HG02852 (cell line): ENCODE data around the gene C2CD3.
"Not testable (repeated sequence)": the region's sequence is repeated elsewhere in the genome, so short reads cannot be mapped to it uniquely, and the experiment has no call there.

Source experiments
- ATAC-seq: cut with Tn5 transposase; IDR thresholded peaks from one replicate; pipeline ENCODE4 v1.9.1; 2021; ENCODE audit warnings: mild to moderate bottlenecking, moderate library complexity; ENCODE audit not compliant: unreplicated experiment

The C2CD3 gene

DNA sequence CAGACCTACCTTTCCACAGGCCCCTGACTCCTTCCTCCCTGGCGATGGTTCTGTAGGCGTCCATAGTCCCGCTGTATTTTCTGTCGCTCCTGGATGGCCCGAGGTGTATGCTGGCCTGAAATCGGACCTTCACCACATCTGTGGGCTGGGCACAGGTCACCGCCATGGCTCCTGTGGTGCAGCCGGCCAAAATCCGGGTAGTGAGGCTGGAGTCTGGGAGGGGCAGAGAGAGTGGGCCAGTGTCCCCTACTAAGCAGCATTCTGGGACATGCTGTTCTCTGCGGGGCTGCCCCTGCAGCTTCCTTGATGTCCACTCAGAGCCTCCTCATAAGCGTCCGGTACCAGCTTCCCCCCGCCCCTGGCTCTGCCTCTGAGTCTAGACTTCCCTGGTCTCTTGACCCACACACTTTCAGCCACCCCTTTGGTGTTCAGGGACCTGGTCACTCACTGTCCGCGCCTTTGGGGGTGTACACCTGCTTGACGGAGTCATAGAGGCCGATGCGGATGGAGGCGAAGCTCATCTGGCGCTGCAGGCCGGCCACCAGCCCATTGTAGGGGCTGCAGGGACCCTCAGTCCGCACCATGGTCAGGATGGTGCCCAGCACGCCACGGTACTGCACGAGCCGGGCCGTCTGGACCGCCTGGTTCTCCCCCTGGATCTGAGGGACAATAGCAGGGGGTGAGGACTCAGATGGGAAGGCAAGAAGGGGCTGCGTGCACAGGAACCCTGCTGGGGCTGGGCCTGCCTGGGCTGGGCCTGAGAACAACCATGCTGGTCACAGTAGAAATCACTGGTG, 164.9 kb downstream of the C2CD3 start:
- no peak for ATAC-seq

DNA sequence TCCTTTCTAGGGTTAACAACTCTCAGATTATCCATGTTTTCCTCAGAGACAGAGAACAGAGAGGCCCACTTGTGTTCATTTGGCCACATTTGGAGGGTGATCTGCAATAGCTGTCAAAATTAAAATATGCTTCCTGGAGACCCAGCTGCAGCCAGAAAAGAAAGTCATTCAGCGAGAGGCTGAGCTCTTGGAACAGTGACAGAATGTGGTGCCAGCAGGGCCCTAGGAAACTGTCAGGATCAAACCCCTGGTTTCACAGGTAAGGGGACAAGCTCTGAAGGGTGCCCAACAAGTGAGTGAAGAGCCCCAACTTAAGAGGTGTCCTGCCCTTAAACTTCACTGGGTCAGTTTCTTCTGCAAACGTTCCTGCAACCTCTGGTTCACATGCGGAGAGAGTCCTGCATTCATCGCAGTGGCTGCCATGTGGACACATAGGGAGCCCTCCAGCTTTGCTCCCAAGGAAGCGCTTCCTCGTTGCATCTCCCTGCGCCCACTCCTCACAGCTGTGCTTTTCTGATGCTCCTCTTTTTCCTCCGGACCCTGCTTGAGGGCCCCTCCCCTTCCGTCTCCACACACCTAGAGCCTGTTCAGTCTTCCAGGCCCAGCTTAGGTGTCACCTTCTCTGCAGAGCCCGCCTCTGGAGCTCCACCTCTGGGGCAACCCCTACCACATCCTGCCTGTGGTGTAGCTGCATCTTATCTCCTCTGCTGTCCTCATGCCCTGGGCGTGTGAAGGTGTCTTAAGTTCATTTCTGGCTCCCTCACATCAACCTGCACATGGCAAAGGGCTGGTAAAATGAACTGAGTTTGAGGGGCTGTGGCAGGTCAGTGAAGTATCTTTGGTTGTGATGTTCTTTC, 165.8 kb downstream of the C2CD3 start:
- no peak for ATAC-seq

DNA sequence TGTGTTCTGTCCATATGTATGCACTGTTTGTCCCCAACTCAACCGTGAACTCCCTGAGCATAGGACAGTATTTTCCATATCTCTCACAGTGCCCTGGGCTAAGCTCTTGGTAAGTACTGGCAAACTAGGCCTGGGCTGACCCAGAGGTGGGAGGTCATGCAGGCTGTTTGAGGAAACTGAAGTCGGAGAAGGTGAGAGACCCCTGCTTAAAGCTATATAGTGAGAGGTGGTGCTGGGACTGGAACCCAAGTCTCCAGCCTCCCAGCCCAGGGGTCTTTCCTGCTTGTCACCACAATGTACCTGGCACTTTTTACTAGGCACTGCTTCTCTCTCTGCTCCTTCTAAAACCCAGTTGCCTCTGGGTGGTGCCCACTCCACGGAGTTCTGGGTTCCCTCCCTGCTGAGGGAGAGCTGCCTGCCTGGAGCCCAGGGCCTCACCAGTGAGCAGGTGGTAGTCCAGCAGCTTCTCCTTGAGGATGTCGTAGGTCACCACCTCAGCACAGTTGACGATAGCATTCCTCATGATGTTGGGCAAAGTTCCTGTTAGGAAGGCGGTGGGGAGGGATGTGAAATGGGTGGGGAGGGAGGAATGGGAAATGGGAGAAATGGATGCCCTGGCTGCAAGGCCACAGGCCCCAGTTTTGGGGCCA, 166.6 kb downstream of the C2CD3 start:
- ATAC-seq = no peak

DNA sequence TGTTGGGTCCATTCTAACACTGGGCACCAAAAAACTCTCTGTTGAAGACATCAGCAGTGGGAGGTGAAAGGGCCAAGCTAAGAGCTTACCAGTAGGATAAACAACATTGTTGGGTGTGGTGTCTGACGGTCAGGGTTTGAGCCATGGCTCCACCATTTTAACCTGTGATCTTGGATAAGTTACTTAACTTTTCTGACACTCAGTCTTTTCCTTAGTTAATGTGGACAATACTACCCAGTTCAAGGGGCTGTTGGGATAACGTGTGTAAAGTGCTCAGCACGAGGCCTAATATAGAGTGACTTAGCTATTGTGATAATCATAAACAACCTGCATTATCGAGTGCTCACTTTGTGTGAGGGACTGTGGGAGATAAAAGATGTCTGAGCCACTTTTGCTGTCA, 168.0 kb downstream of the C2CD3 start:
- no peak for ATAC-seq

DNA sequence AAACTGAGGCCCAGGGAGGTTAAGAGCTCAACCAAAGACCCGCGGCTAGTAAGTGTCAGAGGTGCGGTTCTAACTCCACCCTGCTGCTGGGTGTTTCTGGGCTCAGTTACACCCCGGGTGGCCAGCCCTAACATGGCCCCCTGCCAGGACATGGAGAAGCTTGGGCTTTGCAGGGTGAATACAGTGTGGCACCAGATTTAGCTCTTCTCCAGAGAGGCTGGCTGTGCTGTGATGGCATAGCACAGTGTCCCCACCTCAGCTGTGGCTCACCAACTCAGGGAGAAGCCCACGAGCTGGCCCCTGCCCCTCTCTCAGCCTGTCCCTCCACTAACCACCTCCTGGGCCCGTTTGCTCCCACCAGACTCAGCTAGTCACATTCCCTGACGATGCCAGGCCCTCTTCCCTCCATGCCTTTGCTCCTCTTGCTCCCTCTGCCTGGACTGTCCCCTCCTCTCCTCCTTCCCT, 168.9 kb downstream of the C2CD3 start:
- no peak for ATAC-seq

DNA sequence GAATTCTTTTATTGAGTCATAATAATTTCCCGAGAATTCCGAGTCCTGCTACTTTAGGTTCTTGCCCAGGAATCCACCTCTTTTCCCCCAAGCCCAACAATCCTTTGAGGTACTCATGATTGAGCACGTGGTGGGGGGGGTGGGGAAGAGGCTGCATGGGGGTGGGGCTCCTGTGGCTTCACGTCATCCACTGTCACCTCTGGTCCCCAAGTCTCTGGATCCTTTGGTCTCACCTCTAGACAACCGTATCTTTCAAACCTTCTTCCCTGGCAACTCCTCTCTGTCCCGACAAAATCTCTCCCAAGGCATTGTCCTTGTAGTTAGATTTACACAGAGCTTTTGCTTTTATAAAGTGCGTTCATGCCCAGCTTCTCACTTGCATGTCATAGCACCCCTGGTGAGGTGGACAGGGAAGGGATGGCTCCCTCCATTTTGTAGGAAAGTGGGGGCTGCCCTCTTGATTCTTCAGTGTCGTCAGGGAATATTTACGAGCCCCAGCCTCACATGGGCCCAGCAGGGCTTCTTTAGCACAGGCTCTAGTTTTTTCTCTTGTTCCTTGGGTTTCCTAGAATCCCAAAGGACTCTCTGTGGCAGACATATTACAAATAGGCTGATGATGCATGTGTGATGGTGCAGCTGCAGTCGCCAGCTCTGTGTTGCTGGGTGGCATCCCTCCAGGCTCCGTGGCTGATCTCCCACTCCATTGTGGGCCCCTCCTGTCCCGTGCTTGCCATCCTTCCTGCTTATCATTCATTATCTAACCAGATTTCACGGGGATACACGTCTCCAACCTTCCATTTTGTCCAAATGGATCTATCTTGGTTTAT, 170.3 kb downstream of the C2CD3 start:
- no peak for ATAC-seq

DNA sequence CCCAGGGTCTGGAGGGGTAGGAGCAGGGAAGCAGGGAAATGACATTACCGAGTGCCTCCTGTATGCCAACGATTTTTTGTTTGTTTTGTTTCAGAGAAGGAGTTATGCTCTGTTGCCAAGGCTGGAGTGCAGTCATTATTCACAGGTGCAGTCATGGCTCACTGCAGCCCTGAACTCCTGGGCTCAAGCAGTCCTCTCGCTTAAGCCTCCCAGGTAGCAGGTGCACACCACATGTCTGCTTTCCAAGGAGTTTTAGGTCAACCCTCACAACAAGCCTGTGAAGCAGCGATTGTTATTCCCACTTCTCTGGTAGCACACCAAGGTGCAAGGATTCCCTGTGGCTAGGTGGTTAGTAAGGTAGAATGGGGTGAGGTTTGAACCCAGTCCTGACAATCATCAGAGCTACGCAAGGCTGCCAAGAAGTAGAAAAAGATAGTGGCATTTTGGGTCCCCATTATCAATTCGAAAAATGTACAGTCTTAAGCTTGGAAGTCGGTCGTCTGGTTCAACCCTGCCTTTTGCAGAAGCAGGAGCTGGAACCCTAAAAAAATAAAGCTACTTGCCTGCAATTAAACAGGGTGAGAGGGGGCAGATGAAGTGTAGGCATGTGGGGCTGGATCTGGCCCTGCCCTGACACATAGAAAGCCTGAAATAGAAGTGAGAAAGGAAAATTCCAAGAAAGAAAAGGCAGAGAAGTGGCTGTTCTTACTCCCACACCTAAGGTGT, 171.1 kb downstream of the C2CD3 start:
- no peak for ATAC-seq

DNA sequence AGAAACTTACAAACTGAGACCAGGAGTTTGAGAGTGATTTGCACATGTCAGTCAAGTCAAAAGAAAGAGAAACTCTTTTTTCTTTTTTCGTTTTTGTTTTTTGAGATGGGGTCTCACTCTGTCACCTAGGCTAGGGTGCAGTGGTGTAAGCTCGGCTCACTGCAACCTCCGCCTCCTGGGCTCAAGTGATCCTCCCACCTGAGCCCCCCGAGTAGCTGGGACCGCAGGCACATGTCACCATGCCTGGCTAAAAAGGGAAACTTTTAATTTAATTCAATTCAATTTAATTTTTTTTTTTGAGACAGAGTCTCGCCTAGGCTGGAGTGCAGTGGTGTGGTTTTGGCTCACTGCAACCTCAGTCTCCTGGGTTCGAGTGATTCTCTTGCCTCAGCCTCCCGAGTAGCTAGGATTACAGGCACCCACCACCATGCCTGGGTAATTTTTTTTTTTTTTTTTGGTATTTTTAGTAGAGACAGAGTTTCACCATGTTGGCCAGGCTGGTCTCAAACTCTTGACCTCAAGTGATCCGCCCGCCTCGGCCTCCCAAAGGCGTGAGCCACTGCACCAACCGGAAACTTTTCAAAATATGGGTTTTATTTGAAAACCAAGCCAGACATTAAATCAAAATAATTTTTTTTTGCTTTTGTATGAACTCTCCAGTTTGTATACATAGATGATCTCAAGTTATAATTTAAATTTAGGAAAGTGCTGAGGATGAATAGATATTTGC, 171.8 kb downstream of the C2CD3 start:
- no peak for ATAC-seq

DNA sequence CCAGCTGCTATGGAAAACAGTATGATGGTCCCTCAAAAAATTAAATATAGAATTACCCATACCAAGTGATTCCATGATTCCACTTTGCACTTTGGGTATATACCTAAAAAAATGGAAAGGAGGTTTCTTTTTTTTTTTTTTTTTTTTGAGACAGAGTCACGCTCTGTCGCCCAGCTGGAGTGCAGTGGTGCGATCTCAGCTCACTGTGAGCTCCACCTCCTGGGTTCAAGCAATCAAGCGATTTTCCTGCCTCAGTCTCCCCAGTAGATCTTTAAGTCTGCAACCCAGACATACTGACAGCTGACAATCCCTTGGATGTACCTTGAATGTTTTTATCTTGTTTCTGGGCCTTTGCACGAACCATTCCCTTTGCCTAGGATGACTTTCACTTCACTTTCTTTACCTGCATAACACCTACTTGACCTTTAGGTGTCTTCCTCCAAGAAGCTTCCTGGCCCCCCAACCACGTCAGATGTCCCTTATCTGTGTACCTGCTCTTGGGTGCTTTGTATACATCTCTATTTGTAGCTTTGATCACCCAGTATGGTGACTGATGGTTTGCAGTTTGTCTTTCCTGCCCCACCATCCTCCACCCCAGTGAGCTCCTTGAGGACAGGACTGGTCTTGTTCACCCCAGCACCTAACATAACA, 173.6 kb downstream of the C2CD3 start:
- no peak for ATAC-seq

DNA sequence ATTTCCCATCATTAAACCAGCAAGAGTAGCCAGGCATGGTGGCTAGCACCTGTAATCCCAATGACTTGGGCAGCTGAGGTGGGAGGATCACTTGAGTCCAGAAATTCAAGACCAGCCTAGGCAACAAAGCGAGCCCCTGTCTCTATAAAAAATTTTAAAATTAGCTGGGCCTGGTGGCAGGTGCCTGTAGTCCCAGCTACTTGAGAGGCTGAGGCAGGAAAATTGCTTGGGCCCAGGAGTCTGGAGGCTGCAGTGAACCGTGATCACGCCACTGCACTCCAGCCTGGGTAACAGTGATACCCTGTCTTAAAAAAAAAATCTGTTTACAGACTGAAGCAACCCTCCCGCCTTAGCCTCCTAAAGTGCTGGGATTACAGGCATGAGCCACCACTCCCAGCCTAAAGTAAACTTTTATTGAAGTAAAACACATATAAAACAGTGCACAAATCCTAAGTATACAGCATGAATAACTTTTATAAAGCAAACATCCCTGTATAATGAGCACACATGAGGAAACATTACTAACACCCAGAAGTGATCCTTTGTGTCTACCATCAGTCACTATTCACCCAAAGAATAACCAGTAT, 174.5 kb downstream of the C2CD3 start:
- ATAC-seq = no peak

DNA sequence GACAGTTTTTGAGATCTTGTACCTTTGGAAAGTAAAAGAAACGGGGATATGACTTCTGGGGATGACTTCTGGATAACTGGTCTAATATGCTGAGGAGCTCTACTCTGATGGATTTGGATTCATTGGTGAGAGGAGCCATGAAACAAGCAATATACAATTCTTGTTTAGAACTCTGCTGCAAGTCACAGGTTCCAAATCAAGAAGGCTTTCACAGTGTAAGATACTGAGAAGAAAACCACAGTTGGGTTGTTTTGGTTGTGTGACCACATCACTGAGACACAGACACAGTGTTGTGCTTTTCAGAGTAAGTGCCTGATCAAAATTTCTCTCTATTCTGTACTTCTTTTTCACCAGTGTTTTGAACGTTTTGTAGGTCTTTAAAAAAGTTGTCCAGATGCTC, 175.1 kb downstream of the C2CD3 start:
- peak; percentile 45 for ATAC-seq

DNA sequence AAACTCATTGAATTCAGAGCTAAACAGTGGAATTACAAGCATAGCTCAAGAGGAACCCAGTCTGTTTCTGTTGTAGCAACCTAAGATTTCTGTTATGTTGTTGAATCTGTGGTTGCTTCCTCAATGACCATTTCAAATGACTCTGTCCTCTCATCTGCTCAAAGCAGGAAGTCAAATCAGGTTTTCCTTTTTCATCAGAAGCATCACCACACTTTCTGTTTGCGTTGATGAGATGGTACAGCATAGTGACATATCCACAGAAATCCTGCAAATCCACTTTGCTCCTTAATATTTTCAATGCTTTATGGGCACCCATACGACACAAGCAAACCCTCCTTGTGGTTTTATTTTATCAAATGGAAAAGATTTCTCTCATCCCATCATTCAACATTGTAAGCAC, 175.6 kb downstream of the C2CD3 start:
- no peak for ATAC-seq

DNA sequence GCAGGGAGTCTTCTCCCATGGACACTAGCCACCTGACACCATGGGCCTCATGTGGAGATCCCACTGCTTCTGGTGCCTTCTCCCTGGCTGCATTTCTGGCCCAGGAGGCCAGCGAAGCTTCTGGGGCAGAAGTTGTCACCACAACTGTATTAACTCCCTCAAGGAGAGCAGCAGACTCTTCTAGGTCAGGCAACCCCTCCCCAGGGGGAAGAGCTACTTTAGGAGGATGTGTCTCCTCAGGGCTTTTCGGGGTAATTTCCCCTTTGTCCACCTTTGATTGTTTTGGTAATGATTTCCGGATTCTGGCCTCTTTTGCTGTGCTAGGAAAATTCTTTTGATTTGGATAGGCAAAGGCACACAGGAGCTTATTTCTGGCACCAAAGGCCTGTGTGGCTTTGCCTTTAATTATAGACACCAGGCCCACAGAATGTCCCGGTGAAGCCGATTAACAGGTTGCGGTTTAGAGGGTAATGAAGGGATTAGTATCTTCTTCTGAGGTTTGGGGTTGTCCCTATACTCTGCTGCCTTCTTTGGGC, 179.3 kb downstream of the C2CD3 start:
- peak; percentile 49 for ATAC-seq

DNA sequence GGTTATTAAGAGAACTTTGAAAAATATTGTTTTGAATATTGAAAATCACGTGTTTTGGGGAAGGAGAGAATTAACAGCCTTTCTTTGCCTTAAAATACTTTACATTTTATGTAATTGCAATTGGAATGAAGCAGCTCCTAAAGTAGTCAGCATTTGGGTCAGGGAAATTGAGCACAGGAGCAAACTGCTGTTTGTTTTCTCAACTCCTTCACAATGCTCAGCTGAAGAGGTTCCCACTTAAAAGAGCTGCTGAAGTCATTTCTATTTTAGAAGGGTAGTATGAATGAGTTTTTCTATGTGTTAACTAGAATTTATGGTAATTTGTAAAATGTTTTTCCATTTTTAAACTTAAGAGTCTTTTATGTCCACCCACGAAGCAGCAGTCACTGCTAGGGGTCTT, 180.1 kb downstream of the C2CD3 start:
- no peak for ATAC-seq

DNA sequence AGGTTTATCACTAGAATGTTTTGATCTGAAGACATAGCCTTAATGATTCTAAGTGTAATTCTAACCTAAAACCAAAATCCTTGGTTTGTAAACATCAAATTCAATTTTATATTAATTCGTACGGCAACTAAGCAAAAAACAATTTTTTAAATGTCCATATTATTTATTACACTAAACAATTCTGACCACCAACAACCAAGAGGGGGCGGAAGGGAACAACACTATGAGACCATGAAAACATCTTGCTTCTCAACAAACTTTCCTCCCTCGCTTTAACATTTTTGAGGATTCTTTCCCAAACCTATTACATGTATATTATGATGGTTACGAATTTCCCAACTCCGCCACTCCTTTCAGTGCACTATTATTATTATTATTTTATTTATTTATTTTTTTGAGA, 181.6 kb downstream of the C2CD3 start:
- no peak for ATAC-seq

DNA sequence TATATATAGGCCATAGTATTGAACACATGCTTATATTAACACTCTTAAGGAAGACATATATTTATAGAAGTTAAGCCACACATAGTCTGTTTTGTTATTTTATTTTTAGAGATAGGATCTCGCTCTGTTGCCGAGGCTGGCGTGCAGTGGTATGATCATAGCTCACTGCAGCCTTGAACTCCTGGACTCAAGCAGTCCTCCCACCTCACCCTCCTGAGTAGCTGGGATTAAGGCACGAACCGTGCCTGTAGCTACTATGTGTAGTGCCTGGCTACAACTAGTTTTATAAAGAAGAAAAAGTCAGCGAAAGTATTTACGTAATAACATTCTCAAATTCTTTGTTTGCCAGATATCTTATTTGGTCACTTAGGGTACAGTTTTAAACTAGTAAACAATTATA, 182.6 kb downstream of the C2CD3 start:
- ATAC-seq = no peak

DNA sequence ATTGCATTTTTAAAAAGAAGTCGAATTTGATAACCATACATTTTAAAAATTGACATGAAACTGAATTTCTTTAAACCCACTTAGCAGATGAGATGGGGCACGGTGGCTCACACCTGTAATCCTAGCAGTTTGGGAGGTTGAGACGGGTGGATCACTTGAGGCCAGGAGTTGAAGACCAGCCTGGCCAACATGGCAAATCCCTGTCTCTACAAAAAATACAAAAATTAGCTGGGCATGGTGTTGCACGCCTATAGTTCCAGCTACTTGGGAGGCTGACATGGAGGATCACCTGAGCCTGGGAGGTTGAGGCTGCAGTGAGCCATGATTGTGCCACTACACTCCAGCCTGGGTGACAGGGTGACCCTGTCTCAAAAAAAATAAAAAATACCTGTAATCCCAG, 185.1 kb downstream of the C2CD3 start:
- ATAC-seq = not testable (repeated sequence)
